HCT116 (cell line): ENCODE measurements around the gene ZFR. TPM values are rescaled to one million over a fixed set of nuclear protein-coding genes. Genes with fewer than 3 reads are reported as not detected.

Experiments
- ATAC-seq: fragments of 200-7000 bp; cut with Tn5 transposase; 2 replicates; pipeline ENCODE4 v1.9.1; 2020; ENCODE audit warnings: mild to moderate bottlenecking, moderate library complexity
- BruUV-seq: library from RNA; stranded (reverse); fragments of 400-500 nt; replicated peaks from 2 replicates; lab custom pipeline; 2021; lab: Mats Ljungman, UMichigan
- CTCF ChIA-PET: fragments of 300-600 bp; sonication (Branson Sonifier 250); formaldehyde crosslinking; loops from one replicate; lab custom pipeline; 2021; ENCODE audit warnings: antibody characterized with exemption; lab: Charles Lee
- POLR2A ChIA-PET: fragments of 300-600, 350-600 bp; sonication (Branson Sonifier 250); formaldehyde crosslinking; loops from one replicate; lab custom pipeline; 2021; ENCODE audit warnings: antibody characterized with exemption; lab: Charles Lee
- RAD21 ChIA-PET, 2 experiments: fragments of 300-600 bp; sonication (Branson Sonifier 250); formaldehyde crosslinking; loops; one replicate each; lab custom pipeline; 2023; ENCODE audit warnings: low total read pairs in 2 of 2; ENCODE audit not compliant: uncharacterized antibody in 2 of 2, unreplicated experiment in 2 of 2, low non-redundant PET in 1 of 2; lab: Charles Lee
- DNase-seq: peaks from one replicate; pipeline ENCODE4 v3.0.0-alpha.2; 2010; ENCODE audit warnings: low read depth, low spot score
- H2AFZ ChIP-seq: fragments of 200-600 bp; shearing (Covaris generic), sonication (generic); 2 replicates; pipeline ENCODE4 v1.6.1; 2017; ENCODE audit warnings: low read depth, mixed run types, mixed read lengths, antibody characterized with exemption, low read length; ENCODE audit not compliant: poor library complexity, severe bottlenecking
- H3K27ac ChIP-seq: 2 replicates; pipeline ENCODE4 v1.5.1; 2012; ENCODE audit warnings: low read depth, low read length
- H3K27me3 ChIP-seq: fragments of 200-600 bp; sonication (generic); 2 replicates; pipeline ENCODE4 v1.6.1; 2016; ENCODE audit warnings: mixed run types, low read length, mixed read lengths; ENCODE audit not compliant: insufficient read depth
- H3K36me3 ChIP-seq, 2 experiments: fragments of 200-500 bp in 1 of 2; fragments of 200-600 bp in 1 of 2; sonication (Bioruptor generic) in 1 of 2; sonication (generic) in 1 of 2; 2 replicates each; pipeline versions ENCODE4 v1.5.1 to v1.6.1; 2014 to 2016; ENCODE audit warnings: low read length in 2 of 2, inconsistent platforms in 1 of 2, mixed read lengths in 1 of 2, mixed run types in 1 of 2; ENCODE audit not compliant: insufficient read depth in 2 of 2, control insufficient read depth in 1 of 2
- H3K4me1 ChIP-seq, 2 experiments: fragments of 200-600 bp in 1 of 2; sonication (generic) in 1 of 2; 2 replicates each; pipeline versions ENCODE4 v1.5.1 to v1.6.1; 2012 to 2017; ENCODE audit warnings: low read length in 2 of 2, inconsistent platforms in 1 of 2, mild to moderate bottlenecking in 1 of 2, mixed read lengths in 1 of 2, mixed run types in 1 of 2, moderate library complexity in 1 of 2; ENCODE audit not compliant: insufficient read depth in 2 of 2, control insufficient read depth in 1 of 2
- H3K4me2 ChIP-seq: fragments of 200-600 bp; sonication (generic); 2 replicates; pipeline ENCODE4 v1.6.1; 2017; ENCODE audit warnings: mixed run types, low read length, mixed read lengths
- H3K4me3 ChIP-seq, 2 experiments: fragments of 200-600 bp in 1 of 2; sonication (generic) in 1 of 2; replicated peaks in 1 of 2; 2 replicates each; pipeline ENCODE4 v1.5.1; 2011 to 2016; ENCODE audit warnings: low read length in 2 of 2, control low read depth in 1 of 2, low read depth in 1 of 2, mild to moderate bottlenecking in 1 of 2, mixed read lengths in 1 of 2, mixed run types in 1 of 2
- H3K79me2 ChIP-seq: fragments of 200-600 bp; sonication (generic); 2 replicates; pipeline ENCODE4 v1.6.1; 2017; ENCODE audit warnings: mild to moderate bottlenecking, mixed run types, low read length, moderate library complexity, mixed read lengths; ENCODE audit not compliant: insufficient read depth
- H3K9ac ChIP-seq: fragments of 200-600 bp; sonication (generic); 2 replicates; pipeline ENCODE4 v1.6.1; 2016; ENCODE audit warnings: low read length, mixed read lengths
- H3K9me2 ChIP-seq: fragments of 200-600 bp; sonication (generic), shearing (Covaris generic); 2 replicates; pipeline ENCODE4 v1.6.1; 2017; ENCODE audit warnings: mixed run types, mild to moderate bottlenecking, moderate library complexity; ENCODE audit not compliant: insufficient read depth
- H3K9me3 ChIP-seq, 2 experiments: fragments of 200-500 bp in 1 of 2; fragments of 200-600 bp in 1 of 2; sonication (Bioruptor generic) in 1 of 2; sonication (generic) in 1 of 2; 2 replicates each; pipeline ENCODE4 v1.6.1; 2014 to 2017; ENCODE audit warnings: low read length in 2 of 2, mixed read lengths in 2 of 2, inconsistent platforms in 1 of 2, low read depth in 1 of 2, mild to moderate bottlenecking in 1 of 2, mixed run types in 1 of 2, moderate library complexity in 1 of 2; ENCODE audit not compliant: control insufficient read depth in 1 of 2, insufficient read depth in 1 of 2
- H4K20me1 ChIP-seq: fragments of 200-600 bp; sonication (generic), shearing (Covaris generic); 2 replicates; pipeline ENCODE4 v1.6.1; 2017; ENCODE audit warnings: mixed run types, mild to moderate bottlenecking, moderate library complexity; ENCODE audit not compliant: insufficient read depth
- CBX3 ChIP-seq: IDR thresholded peaks from 2 replicates; pipeline ENCODE4 v1.6.1; 2012; ENCODE audit warnings: low read depth
- CEBPB ChIP-seq: IDR thresholded peaks from 2 replicates; pipeline ENCODE4 v1.6.1; 2012; ENCODE audit warnings: low read depth
- EGR1 ChIP-seq: IDR thresholded peaks from 2 replicates; pipeline ENCODE4 v1.6.1; 2012; ENCODE audit warnings: low read depth
- ELF1 ChIP-seq: IDR thresholded peaks from 2 replicates; pipeline ENCODE4 v1.6.1; 2012; ENCODE audit warnings: low read depth, borderline replicate concordance
- EZH2 ChIP-seq: fragments of 200-600 bp; sonication (generic); IDR thresholded peaks from 2 replicates; pipeline ENCODE4 v1.6.1; 2017; ENCODE audit warnings: antibody characterized with exemption, mixed run types
- EZH2phosphoT487 ChIP-seq: fragments of 200-600 bp; IDR thresholded peaks from 2 replicates; pipeline ENCODE4 v1.6.1; 2018; ENCODE audit warnings: antibody characterized with exemption, borderline replicate concordance
- FOSL1 ChIP-seq: IDR thresholded peaks from 2 replicates; pipeline ENCODE4 v1.6.1; 2012; ENCODE audit warnings: low read depth
- JUND ChIP-seq: IDR thresholded peaks from 2 replicates; pipeline ENCODE4 v1.6.1; 2012
- POLR2A ChIP-seq: IDR thresholded peaks from 2 replicates; pipeline ENCODE4 v1.7.0; 2011; ENCODE audit warnings: borderline replicate concordance; ENCODE audit not compliant: insufficient read depth, insufficient read length; ENCODE audit errors: extremely low read depth
- POLR2AphosphoS5 ChIP-seq: IDR thresholded peaks from 2 replicates; pipeline ENCODE4 v1.6.1; 2011; ENCODE audit warnings: mild to moderate bottlenecking, low read depth, low read length, moderate library complexity
- RAD21 ChIP-seq: IDR thresholded peaks from 2 replicates; pipeline ENCODE4 v1.6.1; 2012; ENCODE audit warnings: low read depth, mild to moderate bottlenecking
- SIN3A ChIP-seq: IDR thresholded peaks from 2 replicates; pipeline ENCODE4 v1.6.1; 2012; ENCODE audit warnings: low read depth
- SP1 ChIP-seq: IDR thresholded peaks from 2 replicates; pipeline ENCODE4 v1.6.1; 2012; ENCODE audit warnings: low read depth
- SRF ChIP-seq: IDR thresholded peaks from 2 replicates; pipeline ENCODE4 v1.6.1; 2012; ENCODE audit warnings: low read depth
- TCF7L2 ChIP-seq: IDR thresholded peaks from 2 replicates; pipeline ENCODE4 v1.7.0; 2011; ENCODE audit warnings: borderline replicate concordance, inconsistent platforms; ENCODE audit not compliant: insufficient read depth, insufficient read length; ENCODE audit errors: extremely low read depth
- YY1 ChIP-seq: IDR thresholded peaks from 2 replicates; pipeline ENCODE4 v1.6.1; 2011; ENCODE audit warnings: low read length, low read depth, moderate library complexity, mild to moderate bottlenecking; ENCODE audit not compliant: insufficient replicate concordance; ENCODE audit errors: extremely low read depth
- ZFX ChIP-seq: fragments of 450-650 bp; IDR thresholded peaks from 2 replicates; pipeline ENCODE4 v1.6.1; 2017
- ZNF274 ChIP-seq: fragments of 200-500 bp; sonication (Bioruptor generic); IDR thresholded peaks from 2 replicates; pipeline ENCODE4 v1.6.1; 2014; ENCODE audit warnings: mild to moderate bottlenecking, low read depth, low read length, inconsistent platforms
- intact Hi-C: fragments of 100-400 bp; cut with micrococcal nuclease; formaldehyde crosslinking; loops from 2 replicates; pipeline ENCODE4 v1.10.0; 2022
- total RNA-seq: library from RNA; stranded (reverse); gene quantifications from one replicate; pipeline ENCODE4 v1.2.1, GENCODE V29; 2021; ENCODE audit not compliant: unreplicated experiment
- TF ChIP-seq, protein P1 (sequence below): IDR thresholded peaks from 2 replicates; pipeline ENCODE4 v1.6.1; 2012
- TF ChIP-seq, protein P2 (sequence below): IDR thresholded peaks from 2 replicates; pipeline ENCODE4 v1.6.1; 2012

The ZFR gene
- total RNA-seq, 1 experiment from 2014 or later = 65.7 TPM

DNA sequence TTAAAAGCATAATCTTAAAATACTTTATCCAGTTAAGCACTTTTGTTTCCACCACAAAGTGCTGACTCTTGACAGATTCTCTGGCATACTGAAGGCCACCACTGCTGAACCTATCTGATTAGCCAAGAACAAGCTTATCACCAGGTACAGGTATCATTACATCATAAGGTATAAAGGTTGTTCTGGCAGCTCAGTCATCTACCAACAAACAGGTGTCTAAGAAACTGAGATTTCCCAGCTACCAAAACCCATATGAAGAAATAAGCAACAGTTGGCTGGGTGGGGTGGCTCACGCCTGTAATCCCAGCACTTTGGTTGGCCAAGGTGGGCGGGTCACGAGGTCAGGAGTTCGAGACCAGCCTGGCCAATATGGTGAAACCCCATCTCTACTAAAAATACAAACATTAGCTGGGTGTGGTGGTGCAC is 136.8 kb downstream of the ZFR start:
- ChIA-PET POLR2A (no interaction called here), CTCF (no interaction called here), RAD21 (no interaction called here)
- H3K9me3 ChIP-seq = no peaks in the 10 kb centered on the region
- no peak overlapping the region for H3K4me2 ChIP-seq
- peaks cover 73% of the 10 kb centered on the region for H3K79me2 ChIP-seq
- peaks cover 6 to 7% of the 10 kb centered on the region in 2 experiments; a peak in 2 of 4 replicates for H3K4me1 ChIP-seq
- H3K9me2 ChIP-seq = no peaks in the 10 kb centered on the region
- BruUV-seq = no TSS peak
- no peak for DNase-seq
- no peak overlapping the region for H3K4me3 ChIP-seq
- no peaks in the 10 kb centered on the region for H3K36me3 ChIP-seq
- no peak overlapping the region for H3K27ac ChIP-seq
- H2AFZ ChIP-seq = no peak overlapping the region
- intact Hi-C loops = no loop called here
- ATAC-seq = no peak
- no peaks in the 10 kb centered on the region for H3K27me3 ChIP-seq
- TF ChIP-seq ELF1 = no peak
- no peak for TF ChIP-seq RAD21
- TF ChIP-seq JUND = no peak
- TF ChIP-seq EGR1 = no peak
- no peak for TF ChIP-seq SP1
- TF ChIP-seq EZH2phosphoT487 = no peak
- TF ChIP-seq CBX3 = no peak
- TF ChIP-seq POLR2AphosphoS5 = no peak
- no peak for TF ChIP-seq CEBPB
- no peak for TF ChIP-seq ZNF274
- TF ChIP-seq SIN3A = no peak
- TF ChIP-seq TCF7L2 = no peak
- TF ChIP-seq, protein P1, sequence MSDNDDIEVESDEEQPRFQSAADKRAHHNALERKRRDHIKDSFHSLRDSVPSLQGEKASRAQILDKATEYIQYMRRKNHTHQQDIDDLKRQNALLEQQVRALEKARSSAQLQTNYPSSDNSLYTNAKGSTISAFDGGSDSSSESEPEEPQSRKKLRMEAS = no peak
- TF ChIP-seq SRF = no peak
- TF ChIP-seq POLR2A = no peak
- TF ChIP-seq EZH2 = no peak
- TF ChIP-seq ZFX = no peak
- no peak for TF ChIP-seq FOSL1
- TF ChIP-seq, protein P2, sequence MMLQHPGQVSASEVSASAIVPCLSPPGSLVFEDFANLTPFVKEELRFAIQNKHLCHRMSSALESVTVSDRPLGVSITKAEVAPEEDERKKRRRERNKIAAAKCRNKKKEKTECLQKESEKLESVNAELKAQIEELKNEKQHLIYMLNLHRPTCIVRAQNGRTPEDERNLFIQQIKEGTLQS = no peak
- TF ChIP-seq YY1 = no peak
- TF ChIP-seq, all 23 proteins: peak for 0
- H4K20me1 ChIP-seq = no peaks in the 10 kb centered on the region
- no peak overlapping the region for H3K9ac ChIP-seq
